GM12878 (cell line): ENCODE results near the gene FKBP7. TPM values are rescaled to one million over a fixed set of nuclear protein-coding genes. Genes with fewer than 3 reads are reported as not detected.

Source experiments
- ATAC-seq: fragments of 200-7000 bp; cut with Tn5 transposase; 3 replicates; pipeline ENCODE4 v1.9.1; 2020; ENCODE audit warnings: mild to moderate bottlenecking, moderate library complexity
- BruUV-seq: library from RNA; stranded (reverse); fragments of 400-500 nt; replicated peaks from 2 replicates; lab custom pipeline; 2021; lab: Mats Ljungman, UMichigan
- CTCF ChIA-PET: fragments of 300-600 bp; sonication (Branson Sonifier 250); formaldehyde crosslinking; extraction: SDS; loops from one replicate; lab custom pipeline; 2021; ENCODE audit warnings: inconsistent platforms; lab: Yijun Ruan, JAX
- POLR2A ChIA-PET: fragments of 350-600 bp; formaldehyde crosslinking; extraction: SDS; loops from one replicate; lab custom pipeline; 2021; ENCODE audit warnings: inconsistent platforms; lab: Charles Lee
- RAD21 ChIA-PET: fragments of 300-600 bp; sonication (Branson Sonifier 250); formaldehyde crosslinking; loops from one replicate; lab custom pipeline; 2023; ENCODE audit warnings: antibody characterized with exemption; ENCODE audit not compliant: unreplicated experiment; lab: Charles Lee
- SMC1A ChIA-PET: fragments of 300-600 bp; sonication (Branson Sonifier 250); formaldehyde crosslinking; loops from one replicate; lab custom pipeline; 2023; ENCODE audit not compliant: unreplicated experiment, uncharacterized antibody; lab: Charles Lee
- DNase-seq: peaks from one replicate; pipeline ENCODE4 v3.0.0-alpha.2; 2011; ENCODE audit warnings: low read depth, low spot score
- FAIRE-seq: peaks from 3 replicates; lab custom pipeline; 2011; peaks lifted over from hg19 to GRCh38; lab: Jason Lieb, UNC
- H2AFZ ChIP-seq: 2 replicates; pipeline ENCODE4 v1.6.0; 2011; ENCODE audit warnings: low read depth, low read length, control low read depth; ENCODE audit not compliant: control insufficient read depth
- H3K27ac ChIP-seq: 2 replicates; pipeline ENCODE4 v1.5.1; 2011; ENCODE audit warnings: control low read depth; ENCODE audit not compliant: control insufficient read depth, insufficient read depth
- H3K27me3 ChIP-seq, 2 experiments: replicated peaks in 1 of 2; 2 replicates each; pipeline versions ENCODE4 v1.6.0 to v1.6.1; 2011; ENCODE audit warnings: low read length in 1 of 2; ENCODE audit not compliant: control insufficient read depth in 2 of 2, insufficient read depth in 2 of 2
- H3K36me3 ChIP-seq, 2 experiments: 2 replicates each; pipeline ENCODE4 v1.5.1; 2011; ENCODE audit warnings: low read length in 1 of 2; ENCODE audit not compliant: control insufficient read depth in 2 of 2, insufficient read depth in 2 of 2
- H3K4me1 ChIP-seq: 2 replicates; pipeline ENCODE4 v1.6.1; 2011; ENCODE audit warnings: mild to moderate bottlenecking, low read length, moderate library complexity, mixed read lengths; ENCODE audit not compliant: control insufficient read depth, insufficient read depth
- H3K4me2 ChIP-seq: 2 replicates; pipeline ENCODE4 v1.6.0; 2011; ENCODE audit warnings: control low read depth; ENCODE audit not compliant: control insufficient read depth, insufficient read depth
- H3K4me3 ChIP-seq: fragments of 200-600 bp; sonication (generic); 2 replicates; pipeline ENCODE4 v1.5.1; 2016
- H3K79me2 ChIP-seq: 2 replicates; pipeline ENCODE4 v1.6.0; 2011; ENCODE audit warnings: low read length; ENCODE audit not compliant: control insufficient read depth, insufficient read depth
- H3K9ac ChIP-seq: 2 replicates; pipeline ENCODE4 v1.8.0; 2011; ENCODE audit warnings: low read length, control low read depth, mixed read lengths; ENCODE audit not compliant: control insufficient read depth, insufficient read depth
- H3K9me3 ChIP-seq: replicated peaks from 3 replicates; pipeline ENCODE4 v1.5.1; 2011; ENCODE audit warnings: mild to moderate bottlenecking, low read length; ENCODE audit not compliant: control insufficient read depth, insufficient read depth
- H4K20me1 ChIP-seq: 2 replicates; pipeline ENCODE4 v1.6.0; 2011; ENCODE audit not compliant: control insufficient read depth, insufficient read depth
- BCLAF1 ChIP-seq: fragments of 450-650 bp; IDR thresholded peaks from 2 replicates; pipeline ENCODE4 v1.6.1; 2017; ENCODE audit warnings: antibody characterized with exemption, mild to moderate bottlenecking, moderate library complexity
- SMARCA5 ChIP-seq: fragments of 450-650 bp; IDR thresholded peaks from 2 replicates; pipeline ENCODE4 v1.6.1; 2017; ENCODE audit warnings: mild to moderate bottlenecking
- TCF3 ChIP-seq: IDR thresholded peaks from 2 replicates; pipeline ENCODE4 v1.6.1; 2012; ENCODE audit warnings: low read depth, mild to moderate bottlenecking, low read length, borderline replicate concordance; ENCODE audit not compliant: insufficient read depth
- ZBTB33 ChIP-seq: fragments of 450-650 bp; IDR thresholded peaks from 2 replicates; pipeline ENCODE4 v1.6.1; 2017; ENCODE audit warnings: mild to moderate bottlenecking
- ZNF622 ChIP-seq: fragments of 450-650 bp; IDR thresholded peaks from 2 replicates; pipeline ENCODE4 v1.6.1; 2017; ENCODE audit warnings: mild to moderate bottlenecking, inconsistent platforms
- in situ Hi-C: fragments of 300-500 bp; cut with MboI; formaldehyde crosslinking; loops from 9 replicates; pipeline ENCODE4 v1.14.3; 2018; ENCODE audit warnings: mixed read lengths
- intact Hi-C: fragments of 100-400 bp; cut with micrococcal nuclease; formaldehyde crosslinking; loops from one replicate; pipeline ENCODE4 v1.14.2; 2022; ENCODE audit not compliant: unreplicated experiment
- polyA plus RNA-seq, 11 experiments: library from polyadenylated mRNA; depleted of rRNA in 4 of 11; unstranded in 6 of 11; stranded (reverse) in 5 of 11; fragments of >200 nt; fragmentation: Nextera tagmentation in 4 of 11; fragmentation: Illumina TruSeq in 1 of 11; extraction: Ambion mirVana in 4 of 11; extraction: Trizol in 1 of 11; gene quantifications; 1 replicate in 1 of 11; 2 replicates in 10 of 11; pipeline versions ENCODE4 v1.2.1 to v1.2.3, GENCODE V29; 2011 to 2016; ENCODE audit warnings: inconsistent platforms in 2 of 11, missing spikeins in 2 of 11, low read depth in 1 of 11
- total RNA-seq, 4 experiments: library from RNA; depleted of rRNA in 3 of 4; stranded (reverse); fragments of >200 nt in 3 of 4; fragmentation: Illumina TruSeq in 1 of 4; extraction: Trizol in 1 of 4; gene quantifications; 2 replicates each; pipeline versions ENCODE4 v1.2.1 to v1.2.3, GENCODE V29; 2013 to 2021

Gene FKBP7
- total and polyA plus RNA-seq, 10 of the 15 experiments (the other 5 are each of a cell fraction or from before 2014, with no cell fraction given), result 5.6 to 16.7 (median 12.5) TPM

GRCh38 chr2:178476477-178476876, 1.9 kb downstream of the FKBP7 start:
- Histone ChIP-seq H3K27me3 (no peaks in the 10 kb centered on the region), H3K4me2 (peak overlapping the region; percentile 63; the same call in 1 of the 2 replicates), H3K4me1 (peaks cover 2% of the 10 kb centered on the region; the same call in 1 of the 2 replicates), H2AFZ (no peak overlapping the region), H3K27ac (no peak overlapping the region), H3K4me3 (no peak overlapping the region), H4K20me1 (no peaks in the 10 kb centered on the region), H3K9me3 (no peaks in the 10 kb centered on the region), H3K36me3 (no peaks in the 10 kb centered on the region), H3K79me2 (peaks cover 16% of the 10 kb centered on the region), H3K9ac (no peak overlapping the region)
- DNase-seq (no peak), ATAC-seq (no peak), FAIRE-seq (no peak)
- POLR2A ChIA-PET, result interaction anchor here (0.7 to 0.9 kb wide), 2 partner anchors 25 to 69 kb away, joined by 3 read pairs; partner anchors contain the start of genes PJVK and PRKRA
- no TSS peak for BruUV-seq
- SMC1A ChIA-PET, result no interaction called here
- CTCF ChIA-PET, result no interaction called here
- in situ Hi-C loops (no loop called here), intact Hi-C loops (loop anchor here (10.0 kb wide), 1 partner anchor 438 kb away; no protein-coding TSS in a partner anchor)
- RAD21 ChIA-PET, result no interaction called here
- TF ChIP-seq SMARCA5, result no peak
- TF ChIP-seq ZBTB33, result no peak
- no peak for TF ChIP-seq BCLAF1
- no peak for TF ChIP-seq ZNF622
- TF ChIP-seq TCF3, result no peak
